Hippocampal formation (tissue), 2 donors: ENCODE results near the gene TEAD2.
"Not testable (repeated sequence)": the region's sequence is repeated elsewhere in the genome, so short reads cannot be mapped to it uniquely, and the experiment has no call there.

ENCODE experiments used
- DNase-seq, 2 donors: peaks; one replicate each; lab custom pipeline; 2025; lab: John Stamatoyannopoulos, UW

Gene TEAD2

DNA sequence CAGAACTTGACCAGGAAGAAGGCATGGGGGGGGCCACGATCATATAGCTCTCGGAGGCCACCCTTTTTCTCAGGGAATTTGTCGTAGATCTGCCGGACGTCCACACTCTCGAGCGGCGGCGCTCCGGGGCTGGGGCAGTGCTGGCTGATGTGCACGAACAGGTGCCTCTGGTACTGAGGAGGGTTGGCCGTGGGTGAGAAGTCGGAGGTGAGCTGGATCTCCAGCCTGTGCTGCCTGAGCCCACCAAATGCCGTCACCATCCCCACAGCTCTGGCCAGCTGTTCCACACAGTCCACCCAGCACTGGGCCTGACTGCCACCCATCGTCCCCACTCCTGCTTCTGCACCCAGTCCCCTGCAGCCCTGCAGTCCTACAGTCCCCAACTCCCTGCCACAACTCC, 15.0 kb downstream of the TEAD2 start:
- DNase-seq: no peak

DNA sequence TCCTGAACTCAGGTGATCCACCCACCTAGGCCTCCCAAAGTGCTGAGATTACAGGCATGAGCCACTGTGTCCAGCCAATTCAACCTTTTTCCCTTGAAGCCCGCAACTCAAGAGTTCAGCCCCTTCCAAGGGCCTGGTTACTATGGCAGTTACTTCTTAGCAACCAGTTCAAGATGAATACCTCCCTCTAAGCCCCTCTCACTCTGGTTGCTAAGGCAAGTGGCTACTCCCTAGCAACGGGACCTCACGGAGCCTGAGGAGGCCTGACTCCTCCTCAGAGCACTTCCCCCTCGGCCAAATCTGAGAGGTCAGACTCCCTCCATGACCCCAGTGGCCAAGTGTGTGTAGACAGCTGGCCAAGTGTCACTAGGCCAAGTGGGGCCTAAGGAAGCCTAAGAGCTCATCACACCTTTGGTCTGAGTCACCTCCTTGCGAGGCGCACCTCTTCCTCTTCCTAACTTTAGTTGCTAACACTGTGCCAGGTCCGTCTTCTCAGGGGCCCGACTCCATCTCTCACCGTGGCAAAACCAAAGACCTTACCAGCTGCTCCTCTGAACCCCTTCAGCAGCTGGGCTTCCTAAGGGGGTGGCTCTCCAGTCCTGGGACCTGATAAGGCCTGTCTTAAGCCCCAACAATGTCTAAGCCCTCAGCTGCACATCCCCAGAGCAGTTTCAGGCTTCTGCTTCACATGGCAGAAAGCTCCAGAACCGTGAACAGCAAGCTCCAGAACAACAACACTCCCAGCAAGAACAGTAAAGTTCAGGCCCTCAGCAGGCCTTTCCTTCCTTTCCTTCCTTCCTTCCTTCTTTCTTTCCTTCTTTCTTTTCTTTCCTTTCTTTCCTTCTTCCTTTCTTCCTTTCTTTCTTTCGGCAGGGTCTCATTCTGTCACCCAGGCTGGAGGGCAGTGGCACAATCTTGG, 17.5 kb downstream of the TEAD2 start:
- DNase-seq: no peak

DNA sequence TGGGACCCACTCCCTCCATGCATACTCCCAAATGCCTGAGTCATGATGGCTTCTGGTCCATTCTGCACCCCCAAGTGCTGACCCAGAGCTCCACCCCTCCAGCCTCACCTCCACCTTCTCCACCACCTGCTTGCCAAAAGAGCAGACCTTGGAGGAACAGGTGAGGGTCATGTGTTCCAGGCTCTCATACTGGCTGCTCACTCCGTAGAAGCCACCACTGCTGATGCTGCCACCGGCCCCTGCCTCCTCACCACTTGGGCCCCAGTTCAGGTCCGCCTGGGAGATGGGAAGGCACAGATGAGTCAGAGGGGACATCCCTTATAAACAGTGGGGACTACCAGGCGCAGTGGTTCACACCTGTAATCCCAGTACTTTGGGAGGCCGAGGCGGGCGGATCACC, 19.1 kb downstream of the TEAD2 start:
- DNase-seq: no peak

GRCh38 chr19:49342291-49342721, 19.9 kb downstream of the TEAD2 start:
- DNase-seq: no peak

DNA sequence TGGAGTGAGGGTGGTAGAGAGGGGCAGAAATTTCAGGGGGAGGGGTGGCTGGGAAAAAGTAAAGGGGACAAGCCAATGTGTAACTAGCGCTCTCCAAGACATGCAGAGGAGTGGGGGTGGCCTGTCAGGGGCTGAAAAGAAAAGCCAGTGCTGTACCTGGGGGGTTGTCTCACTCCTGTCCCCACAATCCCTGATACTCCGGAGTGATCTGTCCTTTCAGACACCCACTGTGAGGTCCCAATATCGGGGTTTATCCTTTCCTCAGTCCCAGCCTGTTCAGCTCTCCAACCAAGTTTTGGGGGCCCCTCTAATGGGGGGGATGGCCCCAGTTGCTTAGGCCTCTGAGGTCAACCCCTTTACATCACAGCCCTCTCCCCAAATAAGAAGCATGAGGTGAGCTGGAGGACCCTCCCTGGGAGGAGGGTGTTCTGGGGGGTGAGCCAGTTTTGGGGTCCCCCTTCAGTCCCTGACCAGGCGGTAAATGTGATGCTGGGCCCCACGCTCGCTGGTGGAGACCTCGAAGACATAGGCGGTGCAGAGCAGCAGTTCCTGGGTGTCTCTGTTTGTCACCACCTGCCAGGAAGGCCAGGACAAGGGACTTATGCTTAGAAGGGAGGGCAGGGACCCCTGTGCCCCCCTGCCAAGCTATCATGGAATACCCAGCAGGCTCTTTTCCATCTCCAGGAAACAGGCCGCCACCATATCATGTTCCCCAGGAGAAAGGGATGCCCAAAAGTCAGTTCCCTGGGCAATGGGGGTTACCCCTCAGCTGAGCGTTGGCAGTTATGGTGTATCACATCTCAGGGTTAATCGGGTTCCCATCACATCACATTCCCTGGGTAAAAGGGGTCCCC, 21.1 kb downstream of the TEAD2 start:
- DNase-seq: no peak

GRCh38 chr19:49340069-49340864, 21.9 kb downstream of the TEAD2 start:
- DNase-seq: no peak

GRCh38 chr19:49339301-49340068, 22.7 kb downstream of the TEAD2 start:
- DNase-seq: peak; percentile 55 to 57

DNA sequence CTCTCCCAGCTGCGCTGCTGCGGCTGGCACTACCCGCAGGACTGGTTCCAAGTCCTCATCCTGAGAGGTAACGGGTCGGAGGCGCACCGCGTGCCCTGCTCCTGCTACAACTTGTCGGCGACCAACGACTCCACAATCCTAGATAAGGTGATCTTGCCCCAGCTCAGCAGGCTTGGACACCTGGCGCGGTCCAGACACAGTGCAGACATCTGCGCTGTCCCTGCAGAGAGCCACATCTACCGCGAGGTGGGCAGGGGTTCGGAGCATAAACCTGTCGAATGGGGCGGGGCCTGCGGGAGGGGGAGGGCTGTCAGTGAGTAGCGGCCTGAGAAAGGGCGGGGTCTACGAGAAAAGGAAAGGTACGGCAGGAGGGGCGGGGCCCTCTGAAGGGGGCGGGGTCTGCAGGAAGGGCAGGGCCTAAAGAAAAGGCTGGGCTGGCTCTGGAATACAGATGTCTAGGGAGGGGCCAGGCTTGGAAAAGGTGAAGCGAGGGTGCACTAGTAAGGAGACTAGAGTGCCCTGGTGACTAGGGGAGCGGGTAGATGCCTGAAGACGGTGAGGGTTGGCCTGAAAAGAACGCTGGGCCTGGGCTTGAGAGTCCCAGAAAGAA, 23.4 kb downstream of the TEAD2 start:
- DNase-seq: no peak

DNA sequence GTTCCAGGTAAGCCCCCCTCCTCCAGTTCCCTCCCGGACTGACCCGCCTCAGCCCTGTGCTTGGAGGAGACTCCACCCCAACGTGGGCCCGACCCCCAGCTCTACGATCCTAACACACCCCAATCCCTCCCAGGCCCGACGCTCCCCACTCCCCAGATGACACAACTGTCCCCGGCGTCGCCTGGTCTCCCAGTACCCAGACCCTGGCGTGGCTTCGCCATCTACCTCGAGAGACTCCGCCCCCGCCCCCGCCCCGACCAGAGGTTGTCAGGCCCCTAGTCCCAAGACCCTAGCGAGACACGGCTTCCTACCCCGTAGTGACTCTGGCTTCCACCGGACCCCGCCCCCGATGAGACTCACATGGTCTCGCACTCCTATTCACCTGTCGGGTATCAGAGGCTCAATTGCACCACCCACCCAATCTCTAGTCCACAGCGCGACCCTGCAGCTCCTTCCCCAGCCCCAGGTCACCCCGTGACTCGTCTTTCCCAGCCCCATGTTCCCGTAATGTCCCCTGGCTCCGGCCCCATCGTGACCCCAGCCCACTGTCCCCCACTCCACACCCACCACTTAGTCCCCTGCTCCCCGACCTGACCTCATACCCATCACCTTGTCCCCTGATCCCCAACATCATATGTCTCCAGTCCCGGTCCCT, 24.1 kb downstream of the TEAD2 start:
- no peak for DNase-seq

DNA sequence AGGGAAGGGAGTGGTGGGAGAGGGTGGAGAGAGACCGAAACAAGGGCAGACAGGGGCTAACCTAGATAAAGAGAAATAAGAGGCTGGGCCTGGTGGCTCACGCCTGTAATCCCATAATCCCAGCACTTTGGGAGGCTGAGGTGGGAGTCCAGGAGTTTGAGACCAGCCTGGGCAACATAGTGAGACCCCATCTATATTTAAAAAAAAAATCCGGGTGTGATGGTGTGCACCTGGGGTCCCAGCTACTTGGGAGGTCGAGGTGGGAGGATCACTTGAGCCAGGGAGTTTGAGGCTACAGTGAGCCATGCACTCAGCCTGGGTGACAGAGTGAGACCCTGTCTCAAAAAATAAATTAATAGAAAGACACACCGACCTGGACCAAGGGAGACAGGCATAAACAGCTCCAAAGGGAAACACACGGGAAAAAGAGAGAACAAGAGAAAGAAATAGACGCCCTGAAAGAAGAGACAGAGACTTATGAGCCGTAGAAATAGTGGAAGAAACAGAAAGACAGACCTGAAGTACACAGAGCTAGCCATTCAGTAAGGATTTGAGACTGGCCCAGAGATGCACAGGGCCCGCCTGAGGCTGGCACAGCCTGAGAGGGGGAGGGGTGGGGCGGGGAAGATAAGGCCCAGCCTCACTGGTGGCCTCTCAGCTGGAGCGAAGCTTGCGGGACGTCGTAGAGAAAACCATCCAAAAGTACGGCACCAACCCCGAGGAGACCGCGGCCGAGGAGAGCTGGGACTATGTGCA, 24.8 kb downstream of the TEAD2 start:
- no peak for DNase-seq

DNA sequence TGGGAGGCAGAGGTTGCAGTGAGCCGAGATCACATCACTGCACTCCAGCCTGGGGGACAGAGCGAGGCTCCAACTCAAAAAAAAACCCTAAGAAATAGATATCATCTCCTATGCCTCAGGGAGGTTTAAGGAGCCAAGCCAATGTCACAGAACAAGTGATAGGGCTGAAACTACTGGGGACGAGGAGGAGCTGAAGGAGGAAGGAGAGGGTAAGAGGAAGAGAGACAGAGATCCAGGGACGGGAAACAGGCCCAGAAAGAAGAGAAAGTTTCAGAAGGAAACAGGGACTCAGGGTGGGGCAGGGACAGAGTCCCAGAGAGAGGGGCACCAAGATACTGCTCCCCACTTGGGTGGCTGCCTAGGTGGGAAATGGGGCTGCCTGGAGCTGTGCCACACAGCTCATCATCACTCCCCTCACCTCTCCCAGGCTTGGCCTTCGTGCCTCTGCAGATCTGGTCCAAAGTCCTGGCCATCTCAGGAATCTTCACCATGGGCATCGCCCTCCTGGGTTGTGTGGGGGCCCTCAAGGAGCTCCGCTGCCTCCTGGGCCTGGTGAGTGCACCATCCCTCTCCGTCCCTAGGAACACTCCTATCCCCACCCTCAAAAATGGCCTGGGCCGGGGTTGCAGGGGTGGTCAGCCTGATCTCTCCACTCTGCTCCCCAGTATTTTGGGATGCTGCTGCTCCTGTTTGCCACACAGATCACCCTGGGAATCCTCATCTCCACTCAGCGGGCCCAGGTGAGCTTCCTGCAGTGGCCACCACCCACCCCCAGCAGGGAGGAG, 25.5 kb downstream of the TEAD2 start:
- DNase-seq: no peak

GRCh38 chr19:49335784-49336481, 26.3 kb downstream of the TEAD2 start:
- no peak for DNase-seq

DNA sequence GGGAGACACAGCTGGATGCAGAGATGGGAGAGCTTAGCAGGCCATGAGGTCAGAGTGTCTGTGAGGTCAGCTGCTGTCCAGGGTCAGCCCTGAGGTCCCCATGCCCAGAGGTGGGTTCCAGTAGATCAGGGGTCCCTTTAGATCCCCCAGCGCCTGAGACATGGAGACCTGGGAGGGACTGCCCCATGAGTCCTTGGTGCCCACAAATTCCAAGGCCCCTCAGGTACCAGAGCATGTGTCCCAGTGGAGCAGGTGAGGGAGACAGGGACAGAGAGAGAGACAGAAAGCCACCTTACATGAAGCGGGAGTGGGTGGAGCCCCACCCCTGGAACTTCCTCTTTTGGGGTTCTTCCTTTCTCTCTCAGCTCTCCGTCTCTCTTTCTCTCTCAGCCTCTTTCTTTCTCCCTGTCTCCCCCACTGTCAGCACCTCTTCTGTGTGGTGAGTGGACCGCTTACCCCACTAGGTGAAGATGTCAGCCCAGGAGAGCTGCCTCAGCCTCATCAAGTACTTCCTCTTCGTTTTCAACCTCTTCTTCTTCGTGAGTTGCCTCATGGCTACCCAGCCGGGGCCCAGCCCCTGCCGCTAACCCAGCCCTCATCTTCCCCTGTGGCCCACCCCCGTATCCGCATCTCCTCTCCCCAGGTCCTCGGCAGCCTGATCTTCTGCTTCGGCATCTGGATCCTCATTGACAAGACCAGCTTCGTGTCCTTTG, 27.0 kb downstream of the TEAD2 start, which contains the start of gene CD37:
Gene CD37, plus strand, starts transcription at position 336 of the 713 bp plus-strand sequence. Its CDS starts 135 bp downstream, at position 471.
- no peak for DNase-seq

GRCh38 chr19:49333811-49334288, 28.4 kb downstream of the TEAD2 start:
- DNase-seq: no peak

DNA sequence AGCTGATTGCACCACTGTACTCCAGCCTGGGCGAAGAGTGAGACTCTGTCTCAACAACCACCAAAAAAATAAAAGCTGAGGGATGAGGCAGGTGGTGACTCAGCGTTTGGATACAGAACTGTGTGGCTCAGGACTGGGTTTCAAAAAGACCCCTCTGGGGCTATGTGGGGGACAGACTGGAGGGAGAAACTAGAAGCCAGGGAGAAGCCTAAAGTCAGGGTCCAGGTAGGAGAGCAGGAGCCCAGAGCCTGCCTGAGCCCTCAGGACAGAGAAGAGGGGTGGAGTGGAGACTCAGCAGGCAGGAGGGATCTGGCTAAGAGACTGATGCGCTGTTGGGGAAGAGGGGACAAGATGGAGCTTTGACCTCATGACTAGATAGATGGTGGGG, 28.8 kb downstream of the TEAD2 start:
- DNase-seq: no peak

DNA sequence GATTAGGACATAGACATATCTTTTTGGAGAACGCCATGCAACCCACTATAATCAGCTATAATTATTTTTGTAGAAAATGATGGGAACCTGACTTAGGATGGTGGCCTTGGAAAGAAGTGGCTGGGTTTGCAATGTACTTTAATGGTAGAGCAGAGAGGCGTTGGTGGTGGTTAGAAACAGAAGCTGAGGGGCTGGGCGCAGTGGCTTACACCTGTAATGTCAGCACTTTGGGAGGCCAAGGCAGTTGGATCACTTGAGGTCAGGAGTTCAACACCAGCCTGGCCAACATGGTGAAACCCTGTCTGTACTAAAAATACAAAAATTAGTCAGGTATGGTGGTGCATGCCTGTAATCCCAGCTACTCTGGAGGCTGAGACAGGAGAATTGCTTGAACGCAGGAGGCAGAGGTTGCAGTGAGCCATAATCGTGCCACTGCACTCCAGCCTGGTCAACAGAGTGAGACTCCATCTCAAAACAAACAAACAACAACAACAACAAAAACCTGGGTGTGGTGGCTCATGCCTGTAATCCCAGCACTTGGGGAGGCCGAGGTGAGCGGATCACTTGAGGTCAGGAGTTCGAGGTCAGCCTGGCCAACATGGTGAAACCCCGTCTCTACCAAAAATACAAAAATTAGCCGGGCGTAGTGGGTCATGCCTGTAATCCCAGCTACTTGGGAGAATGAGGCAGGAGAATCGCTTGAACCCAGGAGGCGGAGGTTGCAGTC, 29.4 kb downstream of the TEAD2 start:
- not testable (repeated sequence) for DNase-seq
